NCI-H524 (cell line): ENCODE results near the gene CXCL16.

Experiments used
- DNase-seq, 2 experiments: peaks; one replicate each; lab custom pipeline; 2025; lab: John Stamatoyannopoulos, UW

The CXCL16 gene

DNA sequence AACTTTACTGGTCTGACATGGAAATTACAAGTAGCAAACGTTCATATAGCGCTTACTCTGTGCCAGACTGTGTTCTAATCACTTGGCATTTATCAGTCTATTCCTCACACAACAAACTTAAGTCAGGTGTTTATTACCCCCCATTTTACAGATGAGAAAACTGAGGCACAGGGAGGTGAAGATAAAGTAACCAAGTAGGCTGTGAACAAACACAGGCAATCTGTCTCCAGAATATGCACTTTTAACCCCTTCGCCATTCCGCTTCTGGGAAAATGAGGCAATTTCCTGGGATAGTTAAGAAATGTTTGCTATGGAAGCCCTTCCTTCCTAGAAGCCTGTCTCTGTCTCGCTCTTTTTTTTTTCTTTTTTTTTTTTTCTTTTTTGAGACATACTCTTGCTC is 12.2 kb upstream of the CXCL16 start:
- DNase-seq, result no peak

DNA sequence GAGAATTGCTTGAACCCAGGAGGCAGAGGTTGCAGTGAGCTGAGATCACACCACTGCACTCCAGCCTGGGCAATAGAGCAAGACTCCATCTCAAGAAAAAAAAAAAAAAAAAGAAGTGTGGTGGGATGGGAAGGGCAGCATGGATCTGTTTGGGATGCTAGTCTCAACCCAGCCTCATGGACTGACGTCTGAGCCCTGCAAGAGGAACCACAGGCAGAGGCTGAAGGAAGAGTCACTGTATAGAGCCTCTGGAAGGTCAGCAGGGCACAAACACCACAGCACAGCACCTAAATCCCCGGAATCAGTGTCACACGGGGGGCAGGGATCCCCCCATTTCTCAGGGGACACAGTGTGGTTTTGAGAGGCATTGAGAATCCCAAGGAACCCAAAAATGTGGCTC is 10.9 kb upstream of the CXCL16 start:
- no peak for DNase-seq

DNA sequence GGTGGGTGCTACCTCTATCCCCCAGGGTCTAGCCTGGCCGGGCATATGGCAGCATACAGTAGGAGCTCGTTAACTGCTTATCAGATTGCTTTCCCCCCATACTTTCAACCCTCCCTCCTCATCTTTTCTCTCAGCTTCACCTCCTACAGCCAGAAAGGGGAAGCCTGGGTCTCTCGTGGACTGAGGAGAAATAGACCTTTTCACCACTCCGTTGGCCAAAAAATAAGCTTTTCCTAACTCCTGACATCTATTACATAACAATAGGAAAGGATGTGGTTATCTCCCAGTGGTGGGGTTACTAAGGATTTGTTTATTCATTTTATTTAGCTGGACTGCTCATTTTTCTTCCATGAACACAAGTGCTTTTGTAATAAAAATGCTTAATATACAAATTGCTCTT is 9.0 kb upstream of the CXCL16 start:
- no peak for DNase-seq

DNA sequence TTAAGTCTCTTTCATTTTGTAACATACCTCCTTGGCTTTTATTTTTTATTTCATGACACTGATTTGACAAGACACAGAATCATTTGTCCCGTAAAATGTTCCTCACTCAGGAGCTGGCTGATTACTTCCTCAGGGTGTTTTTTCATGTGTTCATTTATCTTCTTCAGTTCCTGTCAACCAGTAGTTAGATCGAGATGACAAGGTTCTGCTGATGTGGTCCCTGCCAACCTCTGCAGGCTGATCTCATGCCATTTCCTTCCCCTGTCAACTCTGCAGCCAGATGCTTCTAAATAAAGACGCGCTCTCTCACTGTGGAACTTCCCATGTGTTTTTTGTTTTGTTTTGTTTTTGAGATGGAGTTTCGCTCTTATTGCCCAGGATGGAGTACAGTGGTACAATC is 8.1 kb upstream of the CXCL16 start:
- no peak for DNase-seq

DNA sequence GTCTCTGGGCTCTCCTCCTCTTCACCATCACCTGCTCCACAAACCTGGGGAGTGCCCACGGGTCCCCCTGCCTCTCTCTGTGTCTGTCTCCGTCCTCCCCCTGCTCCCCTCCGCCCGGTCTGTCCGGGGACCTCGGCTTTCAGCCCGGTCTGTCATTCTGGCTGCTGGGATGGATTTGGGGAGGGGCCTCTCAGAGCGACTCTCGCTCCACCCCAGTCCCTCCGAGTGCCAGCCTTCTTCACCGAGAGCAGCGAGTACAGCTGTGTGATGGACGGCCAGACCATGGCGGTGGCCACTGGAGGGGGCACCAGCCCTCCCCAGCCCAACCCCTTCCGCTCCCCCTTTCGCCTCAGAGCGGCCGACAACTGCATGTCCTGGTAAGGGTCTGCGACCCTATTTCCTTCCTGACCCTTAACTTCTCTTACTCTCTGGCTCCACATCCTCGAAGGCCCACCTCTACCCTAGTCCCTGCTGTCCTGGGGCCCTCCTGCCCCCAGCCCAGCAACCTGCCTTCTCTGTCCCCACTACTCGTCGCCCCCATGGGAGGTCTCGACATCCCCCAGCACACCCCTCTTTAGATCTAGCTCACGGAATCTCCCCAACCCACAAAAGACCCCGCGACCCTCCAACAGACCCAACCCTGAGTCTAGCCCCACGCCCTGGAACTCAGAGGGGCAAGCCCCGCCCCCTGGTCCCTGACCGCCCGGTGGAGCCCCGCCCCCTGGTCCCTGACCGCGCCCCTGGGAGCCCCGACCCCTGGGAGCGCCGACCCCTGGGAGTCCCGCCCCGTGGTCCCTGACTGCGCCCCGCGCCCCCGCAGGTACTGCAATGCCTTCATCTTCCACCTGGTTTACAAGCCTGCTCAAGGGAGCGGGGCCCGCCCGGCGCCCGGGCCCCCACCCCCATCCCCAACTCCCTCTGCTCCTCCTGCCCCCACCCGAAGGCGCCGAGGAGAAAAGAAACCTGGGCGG is 5.6 kb upstream of the CXCL16 start:
- no peak for DNase-seq

DNA sequence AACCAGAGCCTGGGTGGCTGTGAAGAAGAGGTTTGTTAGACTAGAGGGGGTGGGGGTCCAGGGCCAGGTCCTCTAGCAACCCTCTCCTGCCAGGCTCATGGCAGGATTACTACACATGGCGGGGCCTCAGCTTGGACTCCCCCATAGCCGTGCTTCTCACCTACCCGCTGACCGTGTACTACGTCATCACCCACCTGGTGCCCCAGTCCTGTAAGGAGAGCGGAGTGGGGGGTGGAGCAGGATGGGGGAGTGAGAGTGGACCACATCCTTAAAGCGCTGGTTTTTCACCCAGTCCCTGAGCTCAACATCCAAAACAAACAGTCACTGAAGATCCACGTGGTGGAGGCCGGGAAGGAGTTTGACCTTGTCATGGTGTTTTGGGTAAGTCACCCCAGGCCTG is 4.2 kb upstream of the CXCL16 start:
- no peak for DNase-seq

DNA sequence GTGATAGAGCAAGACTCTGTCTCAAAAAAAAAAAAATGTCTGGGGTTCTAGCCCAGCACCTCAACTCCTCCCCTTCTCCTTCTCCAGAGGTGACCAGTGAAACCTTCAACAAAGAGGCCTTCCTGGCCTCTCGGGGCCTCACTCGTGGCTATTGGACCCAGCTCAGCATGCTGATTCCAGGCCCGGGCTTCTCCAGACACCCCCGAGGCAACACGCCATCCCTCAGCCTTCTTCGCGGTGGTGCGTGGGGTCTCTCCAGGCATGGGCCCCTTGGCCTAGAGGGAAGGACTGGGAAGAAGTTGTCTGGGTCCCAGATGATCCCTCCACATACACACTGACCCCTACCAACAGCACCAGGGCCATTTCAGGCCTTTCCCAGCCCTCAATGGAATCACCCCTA is 3.5 kb upstream of the CXCL16 start:
- no peak for DNase-seq

DNA sequence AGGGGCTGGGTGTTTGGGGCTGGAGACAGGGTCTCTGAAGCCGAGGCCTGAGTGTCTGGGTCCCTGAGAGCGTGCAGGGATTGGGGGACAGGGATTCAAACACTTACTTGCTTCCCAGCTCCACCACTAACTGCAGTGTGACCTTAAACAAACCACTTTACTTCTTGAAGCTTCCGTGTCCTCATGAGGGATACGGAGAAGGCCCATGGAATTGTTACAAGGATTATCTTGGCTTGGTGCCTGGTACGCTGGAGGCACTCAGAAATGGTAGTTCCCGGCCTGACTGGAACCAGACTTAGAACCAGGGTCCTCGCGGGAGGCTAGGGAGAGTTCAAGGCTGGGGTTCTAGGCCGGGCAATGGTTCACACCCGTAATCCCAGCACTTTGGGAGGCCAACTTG is 2.9 kb upstream of the CXCL16 start:
- DNase-seq, result no peak

DNA sequence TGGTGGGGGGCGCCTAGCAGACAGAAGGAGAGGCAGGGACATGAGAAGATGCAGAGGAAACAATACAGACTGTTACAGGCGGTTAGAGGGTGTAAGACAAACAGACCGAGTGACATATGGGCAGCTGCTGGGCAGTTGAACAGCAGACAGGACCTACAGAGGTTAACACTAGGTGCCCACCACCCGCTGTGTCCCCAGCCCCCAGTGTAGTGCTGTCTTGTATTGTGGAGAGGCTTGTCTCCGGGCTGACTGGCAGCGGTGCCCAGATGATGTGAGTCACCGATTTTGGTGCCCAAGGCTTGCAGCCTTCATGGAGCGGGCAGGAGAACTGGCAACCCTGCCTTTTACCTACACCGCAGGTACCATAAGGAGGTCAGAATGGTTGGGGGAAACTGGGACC is 2.4 kb upstream of the CXCL16 start:
- DNase-seq, result peak in 1 of 2 experiments; percentile 7

DNA sequence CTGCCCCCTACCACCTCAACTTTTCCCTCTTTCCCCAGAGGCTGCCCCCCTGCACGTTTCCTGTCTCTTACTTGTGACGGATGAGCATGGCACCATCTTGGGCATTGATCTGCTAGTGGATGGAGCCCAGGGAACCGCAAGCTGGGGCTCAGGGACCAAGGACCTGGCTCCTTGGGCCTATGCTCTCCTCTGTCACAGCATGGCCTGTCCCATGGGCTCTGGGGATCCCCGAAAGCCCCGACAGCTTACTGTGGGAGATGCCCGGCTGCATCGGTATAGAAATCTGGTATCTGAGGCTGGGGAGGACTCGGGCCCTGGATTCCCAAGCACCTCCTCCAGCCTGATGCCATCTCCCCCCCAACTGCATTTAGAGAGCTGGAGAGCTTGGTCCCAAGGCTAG is 1.8 kb upstream of the CXCL16 start:
- no peak for DNase-seq

DNA sequence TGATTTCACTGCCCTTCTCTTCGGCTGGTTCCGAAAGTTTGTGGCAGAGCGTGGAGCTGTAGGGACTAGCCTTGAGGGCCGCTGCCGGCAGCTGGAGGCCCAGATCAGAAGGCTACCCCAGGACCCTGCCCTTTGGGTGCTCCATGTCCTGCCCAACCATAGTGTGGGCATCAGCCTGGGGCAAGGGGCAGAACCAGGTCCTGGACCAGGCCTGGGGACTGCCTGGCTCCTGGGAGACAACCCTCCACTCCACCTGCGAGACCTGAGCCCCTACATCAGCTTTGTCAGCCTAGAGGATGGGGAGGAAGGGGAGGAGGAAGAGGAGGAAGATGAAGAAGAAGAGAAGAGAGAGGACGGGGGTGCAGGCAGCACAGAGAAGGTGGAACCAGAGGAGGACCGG is 856 bp upstream of the CXCL16 start:
- DNase-seq, result no peak

DNA sequence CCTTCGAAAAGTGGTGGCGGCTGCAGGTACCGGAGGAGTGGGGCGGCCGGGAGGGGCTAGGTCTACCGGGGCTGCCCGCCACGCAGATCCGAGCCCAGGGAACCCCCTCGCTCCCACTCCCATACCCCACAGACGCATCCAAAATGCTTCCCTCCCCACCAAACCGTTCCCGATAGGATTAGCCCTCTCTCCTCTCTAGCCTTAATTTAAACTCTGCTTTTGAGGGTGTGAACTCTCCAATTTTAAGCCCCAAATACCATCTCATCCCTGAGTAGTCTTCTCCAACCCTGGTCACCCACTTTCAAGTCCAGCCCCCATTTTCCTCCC is 260 bp upstream of the CXCL16 start:
- no peak for DNase-seq

DNA sequence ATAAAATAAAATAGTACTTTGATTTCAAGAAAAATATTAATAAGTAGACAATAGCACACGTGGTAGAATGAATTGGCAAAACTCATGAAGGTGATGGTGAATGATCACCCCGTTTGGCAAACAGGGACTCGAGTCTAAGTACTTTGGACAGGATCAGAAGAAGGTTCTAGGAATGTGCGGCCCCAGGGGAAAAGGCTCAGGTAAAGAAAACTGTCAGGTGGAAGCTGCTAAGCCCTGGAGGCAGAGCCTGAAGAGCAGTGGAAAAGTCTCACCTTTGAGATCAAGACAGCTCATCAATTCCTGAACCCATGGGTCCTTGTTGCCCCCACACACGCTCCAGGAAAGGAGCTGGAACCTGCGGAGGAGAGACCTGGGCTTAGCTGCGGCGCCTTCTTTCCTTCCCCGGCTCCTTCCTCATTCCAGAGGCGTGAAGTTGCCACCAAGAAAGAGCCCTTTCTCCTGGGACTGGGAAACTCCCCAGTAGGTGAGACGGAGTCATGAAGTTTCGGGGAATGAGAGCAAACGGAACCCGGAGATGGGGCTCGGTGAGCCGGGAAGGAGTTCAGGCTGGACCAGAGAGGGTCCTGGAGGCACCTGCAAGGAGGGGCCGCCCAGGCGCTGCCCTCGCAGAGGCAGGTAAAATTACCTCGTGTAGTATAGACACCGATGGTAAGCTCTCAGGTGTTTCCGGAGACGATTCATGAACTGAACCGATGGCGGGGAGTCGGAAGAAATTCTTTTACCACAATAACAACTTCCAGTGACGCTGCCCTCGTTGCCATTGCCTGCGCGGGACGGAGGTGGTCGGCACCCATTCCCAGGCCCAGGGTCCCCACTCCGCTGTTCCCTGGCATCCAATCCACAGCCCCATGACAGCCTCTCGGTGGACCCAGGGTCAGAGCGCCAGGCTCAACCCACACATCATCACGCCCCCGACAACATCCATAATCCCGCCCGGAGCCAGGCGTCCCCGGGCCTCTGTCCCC is 1.3 kb downstream of the CXCL16 start:
- no peak for DNase-seq

DNA sequence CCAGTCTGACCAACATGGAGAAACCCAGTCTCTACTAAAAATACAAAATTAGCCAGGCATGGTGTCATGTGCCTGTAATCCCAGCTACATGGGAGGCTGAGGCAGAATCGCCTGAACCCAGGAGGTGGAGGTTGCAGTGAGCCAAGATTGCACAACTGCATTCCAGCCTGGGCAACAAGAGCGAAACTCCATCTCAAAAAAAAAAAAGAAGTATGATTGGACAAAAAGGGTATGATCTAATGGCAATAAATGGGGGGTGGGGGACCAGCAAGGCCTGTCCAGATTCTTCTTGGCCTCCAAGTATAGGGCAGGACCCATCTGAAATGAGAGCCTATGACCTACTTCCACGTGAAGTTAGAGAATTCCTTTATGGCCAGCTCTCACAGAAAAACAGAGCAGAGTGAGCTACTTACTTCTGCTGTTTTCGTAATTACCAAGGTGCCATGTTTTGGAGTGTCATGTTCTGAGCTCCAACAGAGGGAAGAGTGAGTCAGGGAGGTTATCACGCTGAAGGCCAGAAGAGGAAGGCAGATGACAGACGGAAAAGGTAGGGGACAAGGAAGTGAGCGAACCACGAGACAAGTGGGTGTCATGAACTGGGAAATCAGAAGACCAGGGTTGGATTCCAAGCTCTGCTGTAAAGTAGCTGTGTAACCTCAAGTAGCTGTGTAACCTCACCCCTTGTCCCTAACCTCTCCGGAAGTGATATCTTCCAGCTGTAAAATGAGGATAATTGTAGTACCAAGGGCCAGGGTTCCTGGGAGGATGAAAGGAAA is 3.7 kb downstream of the CXCL16 start:
- DNase-seq, result no peak

DNA sequence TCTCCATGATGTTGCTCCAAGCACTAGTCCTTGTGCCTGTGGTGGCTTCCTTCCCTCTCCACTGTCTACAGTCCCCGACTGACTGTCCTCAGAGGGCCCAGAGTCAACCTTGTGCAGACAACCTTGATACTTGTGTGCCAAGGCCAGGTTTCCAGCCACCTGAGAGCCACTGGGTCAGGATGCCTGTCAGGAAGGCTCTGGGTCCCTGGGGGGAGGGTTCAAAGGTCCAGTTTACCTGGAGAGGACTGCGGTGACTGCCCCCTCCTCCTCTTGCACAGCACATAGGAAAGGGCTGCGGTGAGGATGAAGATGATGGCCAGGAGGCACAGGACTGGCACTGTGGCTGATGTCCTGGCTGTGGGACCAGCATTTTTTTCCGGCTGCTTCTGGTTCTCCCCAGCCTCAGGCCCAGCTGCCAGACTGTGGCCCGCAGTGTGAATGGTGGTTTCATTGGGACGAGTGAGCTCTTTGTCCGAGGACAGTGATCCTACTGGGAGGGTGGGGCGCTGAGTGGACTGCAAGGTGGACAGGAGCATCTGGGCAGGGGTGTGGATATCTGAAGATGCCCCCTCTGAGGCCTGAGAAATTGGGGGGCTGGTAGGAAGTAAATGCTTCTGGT is 4.8 kb downstream of the CXCL16 start:
- DNase-seq, result no peak

DNA sequence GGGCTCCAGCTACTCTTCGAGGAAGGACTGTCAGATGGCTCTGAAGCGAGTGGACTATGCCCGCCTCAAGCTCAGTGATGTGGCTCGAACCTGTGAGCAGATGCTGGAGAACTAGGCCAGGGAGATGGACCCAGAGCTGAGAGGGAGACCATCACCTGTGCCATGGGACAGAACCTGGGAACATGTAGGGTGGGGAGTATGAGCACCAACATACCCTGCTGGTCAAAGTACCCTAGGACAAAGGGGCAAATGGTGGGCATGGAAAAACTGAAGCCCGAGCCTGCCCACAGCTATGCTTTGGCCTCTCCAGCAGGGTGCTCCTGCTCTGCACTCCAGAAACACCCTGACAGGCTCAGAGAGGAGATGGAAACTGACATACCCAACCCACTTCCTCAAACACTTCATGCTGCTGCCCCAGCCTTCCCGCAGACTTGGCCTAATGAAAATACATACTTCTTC is 6.6 kb downstream of the CXCL16 start:
- no peak for DNase-seq

DNA sequence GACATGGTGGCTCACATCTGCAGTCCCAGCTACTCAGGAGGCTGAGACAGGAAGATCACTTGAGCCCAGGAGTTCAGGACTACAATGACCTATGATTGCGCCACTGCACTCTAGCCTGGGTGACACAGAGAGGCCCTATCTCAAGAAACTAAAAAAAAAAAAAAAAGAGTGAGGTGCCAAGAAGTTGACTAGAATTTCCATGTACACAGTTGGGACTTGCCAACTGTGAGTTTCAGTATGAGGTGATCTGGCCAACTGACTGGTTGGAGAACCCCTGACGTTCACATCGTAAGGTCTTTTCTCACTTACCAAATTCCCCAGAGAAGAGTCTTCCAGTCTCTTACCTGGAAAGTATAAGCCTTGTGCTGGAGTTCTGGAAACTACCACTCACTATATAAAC is 11.6 kb downstream of the CXCL16 start:
- no peak for DNase-seq

DNA sequence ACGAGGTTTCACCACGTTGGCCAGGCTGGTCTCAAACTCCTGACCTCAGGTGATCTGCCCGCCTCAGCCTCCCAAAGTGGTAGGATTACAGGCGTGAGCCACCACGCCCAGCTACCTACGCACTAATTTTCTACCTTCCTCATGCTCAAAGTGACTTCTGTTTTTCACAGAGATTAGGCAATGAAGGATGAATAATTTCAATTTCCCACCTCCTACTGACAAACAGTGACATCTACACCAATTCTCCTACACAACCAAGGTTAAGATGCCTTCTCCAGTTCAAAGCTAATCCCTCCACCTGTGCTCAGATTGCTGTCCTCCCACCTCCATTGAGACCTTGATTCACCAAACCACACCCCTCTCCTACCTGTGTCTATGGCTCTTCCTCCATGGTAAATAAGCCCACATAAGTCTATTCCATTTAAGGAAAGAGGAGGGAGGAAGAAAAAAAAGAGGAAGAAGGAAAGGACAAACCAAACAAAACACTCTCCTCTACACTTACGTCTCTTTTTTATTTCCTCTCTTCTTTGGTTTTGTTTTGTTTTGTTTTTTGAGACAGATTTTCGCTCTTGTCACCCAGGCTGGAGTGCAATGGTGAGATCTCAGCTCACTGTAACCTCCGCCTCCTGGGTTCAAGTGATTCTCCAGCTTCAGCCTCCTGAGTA is 13.9 kb downstream of the CXCL16 start:
- no peak for DNase-seq

DNA sequence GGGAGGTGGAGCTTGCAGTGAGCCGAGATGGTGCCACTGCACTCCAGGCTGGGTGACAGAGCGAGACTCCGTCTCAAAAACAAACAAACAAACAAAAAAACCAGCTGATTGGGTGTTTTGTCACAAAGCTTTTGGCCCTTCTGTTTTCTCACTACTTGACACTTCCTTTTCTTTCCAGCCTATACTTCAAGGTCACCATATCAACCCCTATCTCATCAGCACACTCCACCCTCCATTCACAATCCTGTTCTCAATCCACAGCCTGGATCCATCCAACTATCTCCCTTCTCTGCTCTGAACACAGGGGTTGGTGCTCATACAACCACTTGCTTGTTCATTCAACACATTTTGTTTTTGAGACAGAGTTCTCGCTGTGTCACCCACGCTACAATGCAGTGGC is 15.1 kb downstream of the CXCL16 start:
- DNase-seq, result no peak

DNA sequence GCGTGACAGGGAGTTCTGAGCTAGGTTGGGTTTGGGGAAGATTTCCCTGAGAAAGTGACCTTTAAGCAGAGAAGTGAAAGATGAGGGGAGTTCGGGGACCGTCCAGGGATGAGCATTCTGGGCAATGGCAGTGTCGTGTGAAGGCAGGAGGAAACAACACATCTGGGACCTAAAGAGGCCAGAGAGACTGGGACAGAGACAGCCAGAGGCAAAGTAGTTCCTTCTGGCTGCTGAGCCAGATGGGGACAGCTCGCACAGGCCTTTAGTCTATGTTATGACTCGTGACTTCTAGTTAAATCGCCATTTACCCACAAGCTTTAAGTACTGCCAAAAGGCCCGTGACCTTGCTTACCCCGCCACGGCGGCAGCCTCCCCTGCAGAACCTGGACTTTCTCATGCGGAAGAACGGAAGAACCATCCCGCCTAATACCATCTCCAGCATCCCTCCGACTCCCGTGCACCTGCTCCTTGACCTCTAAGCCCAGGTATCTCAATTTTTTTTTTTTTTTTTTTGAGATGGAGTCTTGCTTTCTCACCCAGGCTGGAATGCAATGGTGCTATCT is 17.0 kb downstream of the CXCL16 start:
- no peak for DNase-seq
